HG03575 (cell line): ENCODE measurements around the gene CPD.
"Not testable (repeated sequence)": the region's sequence is repeated elsewhere in the genome, so short reads cannot be mapped to it uniquely, and the experiment has no call there.

Source experiments
- ATAC-seq: cut with Tn5 transposase; IDR thresholded peaks from one replicate; pipeline ENCODE4 v1.9.1; 2021; ENCODE audit not compliant: unreplicated experiment, insufficient number of reproducible peaks, low FRiP score; ENCODE audit errors: extremely low read depth

Gene CPD

GRCh38 chr17:30379903-30380381 lies 1.2 kb downstream of the CPD start:
- ATAC-seq, result no peak

DNA sequence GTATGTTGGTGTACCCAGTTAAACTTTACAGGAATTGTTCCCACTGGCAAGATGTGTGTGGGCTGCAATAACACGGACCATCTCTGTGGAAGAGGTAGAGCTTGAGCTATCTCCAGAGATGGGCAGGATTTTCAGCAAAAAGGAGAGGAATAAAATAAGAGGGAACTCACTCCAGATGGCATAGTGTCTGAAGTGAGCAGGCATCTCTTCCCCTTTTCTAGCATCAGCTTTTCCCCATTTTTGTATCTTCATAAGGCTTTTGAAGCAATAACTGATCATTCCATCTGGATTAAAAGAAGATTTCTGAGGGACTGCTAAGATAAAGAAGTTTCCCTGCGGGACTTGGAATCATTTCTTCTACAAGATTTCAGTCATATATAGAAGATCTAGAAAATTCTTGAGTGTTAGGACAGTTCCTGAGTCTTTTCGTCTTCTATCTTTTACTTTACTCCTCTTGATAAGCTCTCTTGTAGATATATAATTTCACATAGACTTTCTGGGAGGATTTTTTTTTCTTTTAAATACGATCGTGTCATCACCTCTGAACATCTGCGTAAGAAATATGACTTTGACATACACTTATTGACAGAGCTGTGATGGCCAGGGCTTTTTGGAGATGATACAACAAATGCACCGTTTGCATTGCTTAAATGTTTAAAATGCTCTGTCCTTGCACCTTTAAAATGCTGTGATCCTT lies 2.1 kb downstream of the CPD start:
- ATAC-seq, result no peak

DNA sequence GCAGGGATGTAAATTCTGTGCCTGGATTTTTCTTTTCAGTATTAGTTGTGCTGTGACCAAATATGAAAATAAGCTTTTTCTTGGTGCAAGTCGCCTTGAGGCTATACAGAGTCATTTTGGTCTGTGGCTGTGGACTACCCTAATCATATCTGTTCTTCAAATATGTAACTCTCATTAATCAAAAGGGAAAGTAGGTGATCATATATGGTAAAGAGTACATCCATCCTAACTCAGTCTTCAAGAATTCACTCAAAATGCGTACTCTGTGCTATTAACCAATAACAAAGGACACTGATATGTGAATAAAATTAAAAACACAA lies 2.6 kb downstream of the CPD start:
- ATAC-seq, result no peak

- ATAC-seq, result no peak
Measured at GRCh38 chr17:30382345-30382744, 3.6 kb downstream of the CPD start.

- ATAC-seq, result no peak
Measured at GRCh38 chr17:30388321-30389179, 9.8 kb downstream of the CPD start.

GRCh38 chr17:30389756-30390300 lies 11.1 kb downstream of the CPD start:
- ATAC-seq, result no peak

DNA sequence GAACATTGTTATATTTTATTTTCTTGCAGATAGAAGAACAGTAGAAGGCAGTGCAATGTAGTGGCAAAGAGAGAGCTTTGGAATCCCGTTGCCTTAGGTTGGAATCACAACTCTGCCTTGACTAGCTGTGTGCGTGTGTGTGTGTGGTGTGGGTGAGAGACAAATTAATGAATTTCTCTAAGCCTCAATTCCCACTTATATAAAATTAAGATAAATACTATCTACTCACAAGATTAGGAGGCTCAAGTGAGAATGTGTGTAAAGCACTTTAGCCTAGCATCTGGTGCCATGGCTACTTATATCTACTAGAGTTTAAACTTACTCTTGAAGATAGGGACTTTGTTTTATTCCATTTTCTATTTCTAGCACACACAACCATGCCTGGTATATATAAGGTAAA lies 12.8 kb downstream of the CPD start:
- ATAC-seq, result no peak

GRCh38 chr17:30393491-30393890 lies 14.8 kb downstream of the CPD start:
- no peak for ATAC-seq

DNA sequence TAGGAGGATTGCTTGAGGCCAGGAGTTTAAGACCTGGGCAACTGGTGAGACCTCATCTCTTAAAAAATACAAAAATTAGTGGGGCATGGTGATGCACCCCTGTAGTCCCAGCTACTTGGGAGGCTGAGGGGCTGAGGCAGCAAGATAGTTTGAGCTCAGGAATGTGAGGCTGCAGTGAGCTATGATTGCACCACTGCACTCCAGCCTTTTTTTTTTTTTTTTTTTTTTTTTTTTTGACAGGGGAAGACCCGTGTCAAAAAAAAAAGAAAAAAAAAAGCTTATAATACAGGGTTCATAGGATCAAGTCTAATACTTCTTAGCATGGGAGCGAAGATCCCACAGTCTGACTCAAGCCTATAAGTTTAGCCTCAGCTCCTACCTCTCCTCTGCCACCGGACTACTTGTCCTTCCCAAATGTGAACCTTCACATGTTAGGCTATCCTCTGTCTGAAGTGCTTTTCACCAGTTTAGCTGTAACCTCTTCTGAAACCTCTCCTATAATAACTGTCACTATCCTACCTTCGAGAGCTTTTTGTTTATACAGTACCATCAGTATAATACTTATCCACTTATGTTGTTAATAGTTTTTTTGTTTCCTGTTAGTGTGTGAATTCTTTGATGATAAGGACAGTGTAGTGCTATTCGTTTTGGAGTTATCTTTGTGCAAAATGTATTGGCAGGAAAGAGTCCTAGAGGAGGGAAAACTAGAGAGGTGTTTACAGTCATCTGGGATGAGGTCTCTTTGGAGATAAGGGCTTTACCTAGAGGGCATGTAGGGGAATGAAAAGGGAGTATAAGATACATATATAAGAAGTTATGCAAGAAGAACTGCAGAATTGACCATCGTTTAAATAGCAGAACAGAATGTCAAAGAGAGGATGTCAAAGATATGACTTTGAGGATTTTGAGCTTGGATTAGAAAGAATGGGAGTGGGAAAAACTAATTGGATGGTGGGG lies 15.5 kb downstream of the CPD start:
- no peak for ATAC-seq

GRCh38 chr17:30395398-30396022 lies 16.8 kb downstream of the CPD start:
- ATAC-seq, result no peak

- ATAC-seq, result no peak
Measured at GRCh38 chr17:30396129-30396528, 17.4 kb downstream of the CPD start.

DNA sequence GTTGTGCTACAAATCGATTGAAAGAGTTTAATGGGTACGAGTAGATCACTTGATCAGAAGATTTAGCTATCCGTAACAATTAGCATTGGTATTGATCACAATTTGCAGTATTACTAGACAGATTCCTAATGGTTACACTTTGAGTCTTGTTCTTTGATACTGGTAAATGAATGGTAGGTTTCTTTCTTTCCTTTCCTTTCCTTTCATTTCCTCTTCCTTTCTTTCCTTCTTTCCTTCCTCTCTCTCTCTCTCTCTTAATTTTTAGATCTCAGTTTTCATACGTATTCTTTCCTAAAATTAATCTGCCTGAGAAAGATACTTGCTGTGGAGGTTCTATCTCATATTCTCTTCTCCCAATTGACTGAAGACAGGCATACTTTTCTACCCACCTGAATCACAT lies 17.9 kb downstream of the CPD start:
- ATAC-seq, result no peak

DNA sequence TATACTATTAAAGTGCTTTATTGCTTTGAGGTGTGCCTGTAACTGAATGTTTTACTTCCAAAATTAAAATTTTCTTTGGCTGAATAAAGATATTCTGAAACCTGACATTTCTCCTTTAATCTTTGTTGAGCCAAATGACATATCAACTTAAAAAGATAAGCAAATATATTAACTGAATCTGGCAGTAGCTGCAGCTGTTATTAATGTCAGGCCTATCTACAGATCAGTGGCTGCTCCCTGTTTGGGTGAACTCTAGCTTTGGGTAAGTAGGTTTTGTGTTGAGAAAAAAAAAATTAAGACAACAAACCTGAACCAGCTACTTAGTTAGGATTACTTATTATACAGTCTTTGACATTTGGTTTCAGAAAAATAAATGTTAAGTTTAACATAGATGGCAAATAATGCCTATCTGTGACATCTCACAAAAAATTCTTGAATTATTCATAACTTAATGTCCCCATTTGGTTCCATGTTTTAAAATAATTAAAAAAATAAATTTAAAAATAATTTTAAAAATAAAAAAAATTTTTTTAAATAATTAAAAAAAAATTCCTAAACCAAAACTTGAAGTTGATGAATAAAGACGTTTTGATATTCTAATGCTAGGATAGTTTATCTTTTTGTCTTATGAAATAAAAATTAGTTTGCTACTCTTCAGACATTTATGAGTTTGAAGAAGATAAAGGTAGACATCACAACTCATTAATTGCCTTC lies 19.8 kb downstream of the CPD start:
- no peak for ATAC-seq

DNA sequence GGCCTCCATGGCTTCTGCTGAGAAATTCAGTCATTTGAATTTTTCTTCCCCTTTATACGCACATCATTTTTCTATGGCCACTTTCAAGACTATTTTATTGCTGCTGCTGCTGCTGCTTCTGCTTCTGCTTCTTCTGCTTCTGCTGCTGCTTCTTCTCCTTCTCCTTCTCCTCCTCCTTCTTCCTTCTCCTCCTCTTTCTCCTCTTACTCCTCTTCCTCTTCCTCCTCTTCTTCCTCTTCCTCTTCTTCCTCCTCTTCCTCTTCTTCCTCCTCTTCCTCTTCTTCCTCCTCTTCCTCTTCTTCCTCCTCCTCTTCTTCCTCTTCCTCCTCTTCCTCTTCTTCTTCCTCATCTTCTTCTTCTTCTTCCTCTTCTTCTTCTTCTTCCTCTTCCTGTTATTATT lies 22.4 kb downstream of the CPD start:
- no peak for ATAC-seq

DNA sequence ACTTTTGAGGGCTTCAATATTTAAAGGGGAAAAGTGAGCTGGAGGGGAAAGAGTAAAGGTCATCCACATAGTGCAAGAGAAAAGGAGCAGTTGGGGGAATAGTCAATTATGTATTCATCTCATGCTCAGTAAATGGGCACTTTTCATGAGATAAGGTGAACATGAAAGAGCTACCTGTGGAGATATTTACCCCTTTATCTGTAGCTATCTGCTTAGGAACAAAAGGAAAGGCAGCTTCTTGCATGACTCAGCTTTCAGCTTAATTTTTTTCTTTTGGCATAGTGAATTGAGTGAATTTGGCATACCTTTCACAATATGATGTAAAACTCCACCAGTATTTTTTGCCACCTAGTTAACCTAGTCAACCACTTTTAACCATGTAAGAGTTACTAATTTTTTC lies 26.4 kb downstream of the CPD start:
- no peak for ATAC-seq

GRCh38 chr17:30410627-30411026 lies 31.9 kb downstream of the CPD start:
- ATAC-seq, result not testable (repeated sequence)

DNA sequence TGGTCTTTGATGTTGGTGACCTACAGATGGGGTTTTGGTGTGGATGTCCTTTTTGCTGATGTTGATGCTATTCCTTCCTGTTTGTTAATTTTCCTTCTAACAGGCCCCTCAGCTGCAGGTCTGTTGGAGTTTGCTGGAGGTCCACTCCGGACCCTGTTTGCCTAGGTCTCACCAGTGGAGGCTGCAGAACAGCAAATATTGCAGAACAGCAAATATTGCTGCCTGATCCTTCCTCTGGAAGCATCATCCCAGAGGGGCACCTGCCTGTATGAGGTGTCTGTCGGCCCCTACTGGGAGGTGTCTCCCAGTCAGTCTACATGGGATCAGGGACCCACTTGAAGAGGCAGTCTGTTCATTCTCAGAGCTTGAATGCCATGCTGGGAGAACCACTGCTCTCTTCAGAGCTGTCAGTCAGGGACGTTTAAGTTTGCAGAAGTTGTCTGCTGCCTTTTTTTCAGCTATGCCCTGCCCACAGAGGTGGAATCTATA lies 33.3 kb downstream of the CPD start:
- not testable (repeated sequence) for ATAC-seq

DNA sequence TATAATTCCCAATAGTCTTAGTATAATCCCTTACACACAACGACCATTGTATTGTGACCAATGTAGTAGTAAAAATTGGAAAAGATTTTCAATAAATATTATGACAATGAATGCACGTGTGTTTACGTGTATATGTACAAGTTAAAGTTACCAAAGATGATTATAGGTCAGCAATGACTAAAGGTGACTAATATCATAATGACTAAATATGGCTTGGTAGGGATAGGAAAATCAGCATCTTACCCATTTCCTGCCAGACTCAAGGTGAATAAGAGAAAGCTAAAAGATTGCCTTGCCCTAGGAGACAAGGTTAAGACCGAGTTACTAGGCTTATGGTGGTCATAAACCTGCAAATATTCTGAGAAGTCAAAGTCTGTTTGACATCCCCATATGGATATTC lies 34.4 kb downstream of the CPD start:
- ATAC-seq, result no peak
